HG03457 (cell line): ENCODE results near the gene SLC5A9.
"Not testable (repeated sequence)": the region's sequence is repeated elsewhere in the genome, so short reads cannot be mapped to it uniquely, and the experiment has no call there.

ENCODE experiments used
- ATAC-seq: cut with Tn5 transposase; IDR thresholded peaks from one replicate; pipeline ENCODE4 v1.9.1; 2021; ENCODE audit warnings: moderate number of reproducible peaks; ENCODE audit not compliant: unreplicated experiment

Gene SLC5A9

DNA sequence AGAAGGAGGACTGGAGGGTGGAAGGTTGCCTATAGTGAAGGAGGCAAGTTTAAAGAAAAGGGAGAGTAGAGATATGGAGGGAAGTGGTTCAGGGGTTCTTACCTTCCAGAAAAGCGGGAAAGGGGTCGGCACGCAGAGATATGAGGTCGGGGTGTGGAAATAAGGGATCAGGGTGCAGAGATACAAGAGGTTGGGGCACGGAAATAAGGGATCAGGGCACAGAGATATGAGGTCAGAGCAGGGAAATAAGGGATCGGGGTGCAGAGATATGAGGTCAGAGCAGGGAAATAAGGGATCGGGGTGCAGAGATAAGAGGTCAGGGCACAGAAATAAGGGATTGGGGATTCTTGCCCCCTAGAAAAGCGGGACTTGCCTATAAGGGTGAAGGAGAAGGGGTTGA, 9.1 kb upstream of the SLC5A9 start:
- not testable (repeated sequence) for ATAC-seq

DNA sequence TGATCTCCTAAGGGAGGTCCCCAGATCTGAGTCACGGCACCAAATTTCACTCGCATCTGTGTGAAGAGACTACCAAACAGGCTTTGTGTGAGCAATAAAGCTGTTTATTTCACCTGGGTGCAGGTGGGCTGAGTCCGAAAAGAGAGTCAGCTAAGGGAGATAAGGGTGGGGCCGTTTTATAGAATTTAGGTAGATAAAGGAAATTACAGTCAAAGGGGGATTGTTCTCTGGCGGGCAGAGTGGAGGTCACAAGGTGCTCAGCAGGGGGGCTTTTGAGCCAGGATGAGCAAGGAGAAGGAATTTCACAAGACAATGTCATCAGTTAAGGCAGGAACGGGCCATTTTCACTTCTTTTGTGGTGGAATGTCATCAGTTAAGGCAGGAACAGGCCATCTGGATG, 8.2 kb upstream of the SLC5A9 start:
- not testable (repeated sequence) for ATAC-seq

DNA sequence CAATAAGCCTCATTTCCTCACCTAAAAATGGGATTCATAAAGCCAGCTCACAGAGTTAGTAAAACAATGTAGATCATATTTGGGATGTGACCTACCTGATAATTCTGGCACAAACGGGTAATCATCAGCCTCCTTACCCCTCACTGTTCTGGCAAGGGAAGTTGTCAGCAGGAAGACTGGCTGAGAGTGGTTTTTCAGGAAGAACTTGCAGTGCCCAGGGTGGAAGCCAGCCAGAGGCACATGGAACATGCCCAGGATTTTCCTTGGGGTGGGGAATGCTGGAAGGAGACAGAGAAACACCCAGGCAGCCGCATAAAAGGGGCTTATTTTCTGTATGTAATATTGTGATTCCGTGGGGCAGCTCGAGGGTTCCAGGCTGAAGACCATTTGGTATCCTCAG, 7.7 kb upstream of the SLC5A9 start:
- ATAC-seq: no peak

DNA sequence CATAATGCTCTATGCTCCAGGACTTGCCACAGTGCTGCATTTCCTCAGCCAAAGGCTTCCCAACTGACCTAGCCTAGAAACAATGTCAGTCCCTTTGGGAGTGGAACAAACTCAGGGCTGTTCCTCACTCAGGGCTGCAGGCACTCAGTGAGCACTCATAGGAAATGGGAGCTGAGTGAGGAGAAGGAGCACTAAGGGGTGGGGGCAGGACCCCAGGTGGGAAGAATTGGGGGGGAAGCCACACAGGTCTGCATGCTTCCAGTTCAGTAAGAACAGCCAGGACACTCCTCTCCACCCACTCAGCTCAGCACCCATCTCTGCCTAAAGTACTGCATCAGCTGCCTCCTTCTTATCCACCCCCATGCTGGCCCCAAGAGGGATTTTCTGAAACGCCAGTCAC, 7.3 kb upstream of the SLC5A9 start:
- ATAC-seq: no peak

DNA sequence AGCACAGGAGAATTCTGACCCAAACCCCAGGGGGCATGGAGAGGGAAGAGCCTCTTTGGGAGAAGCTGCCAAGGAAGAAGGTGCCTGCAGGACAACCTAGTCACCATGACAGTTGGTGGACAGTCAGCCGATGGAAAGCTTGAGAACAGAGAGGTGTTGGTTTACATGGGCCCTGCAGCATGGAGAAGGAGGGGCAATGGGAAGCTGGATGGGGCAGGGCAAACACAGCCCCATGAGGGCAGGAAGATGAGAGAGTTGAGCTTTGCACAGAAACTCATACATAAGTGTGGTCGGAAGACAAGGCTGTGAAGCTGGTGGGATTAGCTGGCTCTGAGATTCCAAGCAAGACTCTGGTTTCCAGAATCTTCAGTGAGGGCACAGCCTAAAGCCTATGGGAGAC, 6.6 kb upstream of the SLC5A9 start:
- ATAC-seq: no peak

DNA sequence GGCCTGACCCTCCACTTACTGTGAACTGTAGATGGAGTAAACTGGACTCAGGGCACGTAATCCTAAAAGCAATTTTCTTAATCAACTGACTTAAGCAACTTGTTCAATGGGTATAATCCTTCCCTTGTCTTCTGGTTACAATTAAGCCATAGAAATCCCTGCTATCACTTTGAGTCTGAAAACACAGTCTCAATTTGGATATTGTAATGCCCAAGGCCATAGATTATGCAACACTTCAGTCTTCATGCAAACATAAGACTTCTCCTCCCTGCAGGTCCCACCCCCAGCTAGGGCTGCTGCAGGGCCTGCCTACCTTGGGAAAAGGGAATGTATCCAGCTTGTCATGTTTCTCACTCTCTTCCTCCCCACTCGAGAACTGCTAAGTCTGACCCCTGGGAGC, 6.2 kb upstream of the SLC5A9 start:
- ATAC-seq: no peak

DNA sequence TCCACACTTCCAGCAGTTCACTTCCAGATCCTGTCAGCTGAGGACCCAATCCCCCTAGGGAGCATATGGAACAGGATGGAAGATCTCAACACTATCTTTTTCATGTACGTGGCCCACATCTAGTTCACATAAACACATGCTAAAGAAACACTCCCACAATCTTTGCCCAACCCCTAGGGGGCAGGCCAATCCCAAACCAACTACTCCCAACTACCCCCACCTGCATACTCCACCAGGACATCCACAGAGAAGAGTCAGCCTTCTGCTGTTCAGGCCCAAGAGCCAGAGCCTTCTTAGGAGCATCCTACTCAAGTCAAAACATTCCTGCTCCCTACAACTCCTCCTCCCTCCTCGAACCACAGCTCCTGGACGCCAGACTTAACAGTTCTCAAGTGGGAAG, 5.6 kb upstream of the SLC5A9 start:
- ATAC-seq: no peak

DNA sequence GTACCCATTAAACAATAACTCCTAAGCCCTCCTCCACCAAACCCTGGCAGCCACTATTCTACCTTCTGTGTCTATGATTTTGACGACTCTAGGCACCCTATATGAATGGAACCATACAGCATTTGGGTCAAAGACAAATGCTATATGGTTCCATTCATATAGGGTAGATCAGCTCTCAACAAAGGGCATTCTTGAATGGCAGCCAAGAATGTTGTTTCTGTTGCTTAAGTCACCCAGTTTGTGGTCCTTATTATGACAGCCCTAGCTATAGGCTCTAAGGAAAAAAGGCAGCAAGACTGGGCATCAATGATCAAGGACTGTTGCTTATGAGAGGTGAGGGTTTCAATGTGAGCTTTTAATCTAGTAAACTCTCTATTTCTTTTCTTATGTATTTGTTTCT, 4.7 kb upstream of the SLC5A9 start:
- ATAC-seq: no peak

DNA sequence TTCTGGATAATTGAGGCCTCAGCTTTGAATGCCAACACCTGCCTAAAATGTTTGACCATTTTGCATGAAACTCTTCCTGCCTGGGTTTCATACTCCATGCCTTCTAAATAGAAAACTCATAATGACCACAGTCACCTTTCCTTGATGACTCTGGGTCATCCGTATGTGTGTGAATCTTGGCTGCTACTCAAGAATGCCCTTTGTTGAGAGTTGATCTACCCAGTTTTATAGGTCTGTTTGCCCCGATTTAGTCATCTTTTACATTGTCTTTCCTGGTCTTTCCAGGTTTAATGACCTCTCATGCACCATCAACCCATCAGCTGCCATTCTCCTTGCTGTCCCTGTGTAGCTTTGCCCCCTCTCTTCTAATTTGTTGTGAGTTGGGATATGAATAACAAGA, 2.7 kb upstream of the SLC5A9 start:
- no peak for ATAC-seq

DNA sequence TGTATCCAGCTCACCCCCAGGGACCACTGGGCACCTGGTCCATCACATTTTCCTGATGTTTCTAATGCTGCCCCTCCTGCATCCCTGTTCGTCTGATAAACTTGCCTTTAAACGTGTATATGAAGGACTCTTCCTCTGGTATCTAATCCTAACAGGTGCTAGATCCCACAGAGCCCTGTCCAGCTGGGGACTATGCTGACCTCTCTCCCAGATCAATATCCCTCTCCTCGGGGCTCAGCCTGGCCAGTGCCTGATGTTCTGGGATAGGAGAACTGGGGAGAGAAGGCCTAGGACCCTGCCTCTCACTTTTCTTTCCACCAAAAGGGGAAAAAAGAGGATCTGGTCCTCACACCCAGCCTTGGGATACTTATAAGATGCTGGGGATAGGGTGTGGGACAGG, 1.4 kb upstream of the SLC5A9 start:
- ATAC-seq: no peak

DNA sequence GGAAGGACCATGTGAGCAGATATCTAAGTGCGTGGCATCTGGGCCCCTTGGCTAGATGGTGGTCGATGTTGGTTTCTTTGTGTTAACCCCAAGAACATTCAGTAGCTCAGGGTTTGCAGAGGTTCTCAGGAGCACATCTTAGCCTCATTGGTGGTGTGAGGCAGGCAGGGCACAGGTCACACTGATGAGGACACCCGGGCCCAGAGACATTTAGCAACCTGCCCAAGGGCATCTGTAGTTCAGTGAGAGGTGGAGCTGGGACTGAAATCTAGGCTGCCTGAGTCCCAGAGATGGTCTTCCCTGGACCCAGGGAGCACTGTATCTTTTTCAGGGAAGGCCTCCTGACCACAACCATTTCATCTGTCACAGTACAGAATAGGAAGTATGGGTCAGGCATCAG, 859 bp upstream of the SLC5A9 start:
- ATAC-seq: no peak

DNA sequence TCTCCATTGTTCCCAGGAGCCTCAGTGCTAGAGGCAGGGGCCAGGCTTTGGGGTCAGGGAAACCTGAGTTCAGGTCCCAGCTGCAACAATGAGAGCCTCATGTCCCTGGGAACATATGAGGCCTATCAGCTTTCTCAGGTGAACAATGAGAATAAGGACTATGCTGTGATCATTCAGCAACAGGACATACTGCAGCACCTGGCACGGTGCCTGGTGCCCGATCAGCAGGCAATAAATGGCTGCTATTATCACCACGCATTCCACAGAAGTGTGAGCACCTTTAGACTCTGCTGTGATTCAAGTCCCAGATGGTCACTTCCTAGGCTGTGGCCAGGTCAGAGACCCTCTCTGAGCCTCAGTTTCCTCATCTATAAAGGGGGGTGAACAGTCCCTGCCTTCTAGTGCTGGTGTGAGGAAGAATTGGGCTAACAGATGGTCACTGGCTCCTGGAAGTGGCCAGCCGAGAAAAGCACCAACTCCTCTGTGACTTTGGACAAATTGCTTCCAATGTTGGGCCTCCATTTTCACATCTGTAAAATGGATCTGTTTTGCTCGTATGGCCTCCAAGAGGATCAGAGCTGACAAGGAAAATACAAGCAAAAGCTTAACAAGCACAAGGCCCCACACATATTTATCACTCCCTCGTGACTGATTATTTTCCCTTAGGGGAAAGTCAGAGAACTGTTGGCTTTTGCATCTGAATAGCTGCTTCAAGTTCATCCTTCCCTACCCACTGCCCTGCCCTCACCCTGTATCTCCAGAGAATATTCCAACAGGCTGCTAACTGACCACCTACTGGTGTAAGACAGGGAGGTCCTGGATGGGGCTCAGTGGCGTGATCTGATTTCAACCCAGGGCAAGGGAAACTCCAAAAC, 1.1 kb downstream of the SLC5A9 start:
- ATAC-seq: no peak

DNA sequence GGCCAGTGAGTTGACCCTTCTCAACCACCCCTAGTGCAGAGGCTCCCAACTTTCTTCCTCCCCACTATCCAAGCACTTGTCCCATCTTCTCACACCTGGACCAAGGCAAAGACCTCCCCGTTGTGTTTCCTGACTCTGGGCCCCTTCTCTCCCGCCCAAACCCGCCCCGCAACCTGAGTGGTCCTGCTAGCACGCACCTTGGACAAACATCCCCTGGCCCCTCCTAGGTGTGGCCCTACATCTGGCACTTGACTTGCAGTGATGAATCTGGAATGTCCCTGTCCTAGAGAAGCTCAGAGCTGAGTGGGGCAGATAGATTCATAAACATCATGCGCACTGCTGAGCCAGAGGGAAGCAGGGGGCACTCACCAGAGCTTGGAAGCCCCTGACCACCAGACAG, 2.3 kb downstream of the SLC5A9 start:
- no peak for ATAC-seq

DNA sequence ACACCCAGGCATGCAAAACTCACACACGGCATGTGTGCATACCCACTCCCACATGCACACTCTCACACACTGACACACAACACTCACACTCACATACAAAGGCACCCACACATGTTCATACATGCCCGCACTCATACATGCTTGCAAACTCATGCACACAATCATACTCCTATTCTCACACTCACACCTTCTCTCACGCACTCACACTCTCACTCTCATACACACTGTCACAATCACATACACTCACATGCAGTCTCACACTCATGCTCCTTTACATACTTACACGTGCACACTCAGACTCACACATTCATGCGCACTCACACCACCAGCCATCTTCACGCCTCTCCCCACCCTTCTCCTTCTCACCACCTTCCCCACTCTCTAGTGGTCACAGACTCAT, 3.1 kb downstream of the SLC5A9 start:
- ATAC-seq: no peak

DNA sequence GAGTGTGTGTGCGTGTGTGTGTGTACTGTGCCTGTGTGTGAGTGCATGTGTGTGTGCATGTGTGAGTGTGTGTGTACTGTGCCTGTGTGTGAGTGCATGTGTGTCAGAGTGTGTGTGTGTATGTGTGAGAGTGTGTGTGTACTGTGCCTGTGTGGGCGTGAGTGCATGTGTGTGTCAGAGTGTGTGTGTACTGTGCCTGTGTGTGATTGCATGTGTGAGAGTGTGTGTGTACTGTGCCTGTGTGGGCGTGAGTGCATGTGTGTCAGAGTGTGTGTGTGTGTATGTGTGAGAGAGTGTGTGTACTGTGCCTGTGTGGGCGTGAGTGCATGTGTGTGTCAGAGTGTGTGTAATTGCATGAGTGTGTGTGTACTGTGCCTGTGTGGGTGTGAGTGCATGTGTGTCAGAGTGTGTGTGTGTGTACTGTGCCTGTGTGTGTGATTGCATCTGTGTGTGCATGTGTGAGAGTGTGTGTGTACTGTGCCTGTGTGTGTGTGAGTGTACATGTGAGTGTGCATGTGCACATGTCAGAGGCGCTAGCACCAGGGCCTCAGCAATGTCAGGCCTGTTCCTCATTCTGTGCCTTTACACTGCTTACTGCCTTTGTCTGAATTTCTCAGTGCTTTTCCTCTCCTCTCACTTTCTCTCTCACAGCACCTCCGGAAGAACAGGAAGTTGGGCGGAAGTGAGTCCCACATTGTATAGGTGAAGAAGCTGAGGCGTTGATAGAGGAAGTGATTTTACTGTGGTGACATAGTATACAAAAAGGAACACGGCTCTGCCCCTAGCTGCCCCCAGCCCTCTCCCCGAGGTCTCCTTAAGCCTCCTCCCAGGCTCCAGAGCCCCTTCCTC, 4.9 kb downstream of the SLC5A9 start:
- ATAC-seq: no peak

DNA sequence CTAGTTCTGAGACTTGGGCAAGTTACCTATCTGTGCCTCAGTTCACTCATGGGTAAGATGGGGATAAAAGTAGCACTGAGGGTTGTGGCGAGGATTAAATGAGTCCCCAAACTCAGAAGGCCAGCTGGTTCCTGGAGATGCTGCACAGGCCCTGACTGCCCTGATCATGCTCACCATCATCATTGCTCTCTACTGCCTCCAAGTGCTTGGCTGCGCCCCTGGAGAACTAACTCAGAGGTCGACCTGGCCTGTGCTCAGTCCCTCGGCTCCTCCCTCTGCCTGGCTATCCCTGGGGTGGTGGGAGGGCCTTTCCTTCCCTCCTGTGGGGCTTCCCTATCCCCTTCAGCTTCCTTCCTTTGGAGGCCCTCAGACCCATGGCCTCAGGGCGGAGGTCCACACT, 5.6 kb downstream of the SLC5A9 start:
- no peak for ATAC-seq

DNA sequence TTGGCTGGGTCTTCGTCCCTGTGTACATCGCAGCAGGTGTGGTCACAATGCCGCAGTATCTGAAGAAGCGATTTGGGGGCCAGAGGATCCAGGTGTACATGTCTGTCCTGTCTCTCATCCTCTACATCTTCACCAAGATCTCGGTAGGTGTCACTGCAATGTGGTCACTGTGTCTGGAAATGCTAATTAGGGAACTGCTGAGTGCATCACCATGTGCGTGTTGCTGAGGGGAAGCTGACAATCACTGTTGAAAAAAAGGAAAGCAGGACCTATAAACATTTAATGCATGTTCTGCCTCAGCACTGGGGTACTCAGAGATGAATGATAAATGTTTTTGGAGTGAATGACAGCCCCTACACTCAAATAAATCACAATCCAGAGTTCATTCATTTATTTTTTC, 6.8 kb downstream of the SLC5A9 start:
- no peak for ATAC-seq

DNA sequence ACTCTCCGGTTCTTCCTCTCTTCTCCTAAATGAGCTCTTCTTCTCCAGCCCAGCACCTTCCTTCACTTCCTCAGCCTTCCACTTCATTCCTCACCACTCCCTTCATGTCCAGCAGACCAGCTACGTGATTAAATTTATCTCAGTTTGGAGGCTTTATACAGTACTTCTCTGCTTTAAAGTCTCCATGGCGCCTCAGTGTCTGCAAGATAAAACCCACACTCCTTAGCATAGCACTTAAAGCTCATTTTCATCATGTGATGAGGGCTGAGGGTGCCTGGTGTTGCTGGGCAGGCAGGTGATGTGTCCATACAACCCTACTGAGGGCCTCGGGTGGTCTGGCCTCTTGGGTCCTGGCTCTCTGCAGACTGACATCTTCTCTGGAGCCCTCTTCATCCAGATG, 7.7 kb downstream of the SLC5A9 start:
- ATAC-seq: no peak

DNA sequence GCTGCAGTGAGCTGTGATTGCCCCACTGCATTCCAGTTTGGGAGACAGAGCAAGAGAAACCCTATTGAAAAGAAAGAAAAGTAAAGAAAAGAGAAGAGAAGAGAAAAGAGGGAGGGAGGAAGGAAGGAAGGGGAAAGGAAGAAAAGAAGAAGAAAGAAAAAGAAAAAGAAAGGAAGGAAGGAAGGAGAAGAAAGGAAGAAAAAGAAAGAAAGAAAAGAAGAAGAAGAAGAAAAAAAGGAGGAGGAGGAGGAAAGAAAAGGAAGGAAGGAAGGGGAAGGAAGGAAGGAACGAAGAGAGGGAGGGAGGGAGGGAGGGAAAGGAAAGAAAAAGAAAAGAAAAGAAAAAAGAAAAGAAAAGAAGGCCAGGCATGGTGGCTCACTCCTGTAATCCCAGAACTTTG, 10.2 kb downstream of the SLC5A9 start:
- no peak for ATAC-seq

DNA sequence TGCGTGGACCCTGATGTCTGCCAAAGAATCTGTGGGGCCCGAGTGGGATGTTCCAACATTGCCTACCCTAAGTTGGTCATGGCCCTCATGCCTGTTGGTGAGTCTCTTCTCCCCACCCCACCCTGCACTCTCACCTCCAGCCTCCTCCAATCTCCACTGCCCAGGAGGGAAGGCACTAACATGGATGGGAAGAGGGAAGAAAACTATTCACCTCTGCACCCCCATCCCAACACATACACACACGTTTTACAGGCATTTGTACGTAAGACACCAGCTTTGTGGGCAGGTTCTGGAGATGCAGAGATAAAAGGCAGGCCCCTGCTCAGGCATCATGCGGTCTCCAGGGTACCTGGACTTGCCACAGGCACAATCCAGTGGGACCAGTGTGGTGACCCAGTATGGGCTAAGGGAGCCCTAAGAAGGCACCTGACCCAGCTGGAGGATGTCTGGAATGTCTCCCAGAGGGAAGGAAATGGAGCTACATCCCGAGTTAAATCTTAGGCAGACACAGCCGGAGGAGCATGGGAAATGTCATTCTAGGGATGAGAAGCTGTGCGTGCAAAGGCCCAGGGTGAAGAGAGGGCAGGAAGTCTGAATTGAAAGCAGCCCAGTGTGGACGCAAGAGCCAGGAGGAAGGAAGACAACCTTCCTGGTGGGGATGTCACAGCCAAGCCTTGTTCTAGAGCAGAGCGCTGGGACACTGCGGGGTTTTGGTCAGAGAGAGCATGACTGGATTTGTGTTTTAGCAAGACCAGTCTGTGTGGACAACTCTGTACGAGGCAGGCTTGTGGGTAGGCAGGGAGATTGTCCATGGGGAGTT, 11.4 kb downstream of the SLC5A9 start:
- no peak for ATAC-seq

DNA sequence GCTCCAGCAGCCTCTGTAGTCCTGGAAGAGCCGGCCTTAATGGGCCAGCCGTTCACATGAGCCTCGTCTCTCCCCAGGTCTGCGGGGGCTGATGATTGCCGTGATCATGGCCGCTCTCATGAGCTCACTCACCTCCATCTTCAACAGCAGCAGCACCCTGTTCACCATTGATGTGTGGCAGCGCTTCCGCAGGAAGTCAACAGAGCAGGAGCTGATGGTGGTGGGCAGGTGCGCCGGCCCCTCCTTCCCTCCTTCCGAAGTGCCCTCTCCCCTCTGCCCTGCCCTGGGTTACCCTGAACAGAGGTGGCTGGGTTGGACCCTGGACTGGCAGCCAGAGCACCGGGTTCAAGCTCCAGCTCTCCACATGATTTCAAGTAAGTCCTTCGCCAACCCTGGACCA, 13.1 kb downstream of the SLC5A9 start:
- ATAC-seq: no peak
